ENCODE data around the gene FRMPD1. TPM values are rescaled to one million over a fixed set of nuclear protein-coding genes. Genes with fewer than 3 reads are reported as not detected.

FRMPD1 gene
- total and polyA plus RNA-seq, 5 donors from 2014 or later = not detected

DNA sequence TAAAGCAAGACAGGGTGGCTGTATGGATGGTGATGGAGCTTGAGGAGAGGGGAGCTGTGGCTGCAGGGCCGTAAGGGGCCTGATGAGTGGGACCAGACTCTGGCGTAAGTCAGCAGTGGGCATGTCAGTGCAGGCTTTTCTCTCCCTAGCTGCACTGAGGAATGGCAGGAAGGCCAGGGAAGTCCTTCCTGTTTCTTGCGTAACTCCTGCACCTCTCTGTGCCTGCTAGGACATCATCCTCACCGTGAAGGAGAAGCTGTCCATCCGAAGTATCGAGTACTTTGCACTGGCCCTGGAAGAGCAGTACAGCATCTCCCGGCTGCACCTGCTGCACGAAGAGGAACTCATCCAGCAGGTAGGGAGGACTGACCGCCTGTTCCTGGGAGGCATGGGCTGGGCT lies 78.7 kb downstream of the FRMPD1 start:
- no peaks in the 10 kb centered on the region for H3K4me1 Mint-ChIP-seq
- no peaks in the 10 kb centered on the region for H3K4me1 ChIP-seq (ENCODE audit: control insufficient read depth, insufficient read depth, low read length, poor library complexity, severe bottlenecking)
- peaks cover 0 to 5% (median 0%) of the 10 kb centered on the region in 7 donors for H3K9me3 Mint-ChIP-seq
- H3K27me3 Mint-ChIP-seq = peaks cover 23% of the 10 kb centered on the region
- H3K36me3 ChIP-seq (ENCODE audit: control insufficient read depth, insufficient read depth, low read length) = no peaks in the 10 kb centered on the region
- DNase-seq (no peak), ATAC-seq (ENCODE audit: low read depth in 2 of 2) (no peak)
- no peaks in the 10 kb centered on the region for H3K27me3 ChIP-seq (ENCODE audit: control insufficient read depth, insufficient read depth, low read length)
- no peaks in the 10 kb centered on the region for H3K9me3 ChIP-seq (ENCODE audit: control insufficient read depth in 2 of 2, low read length in 2 of 2)
- H3K4me3 ChIP-seq (ENCODE audit: low read depth, low read length) = no peak overlapping the region
- no peak overlapping the region for H3K27ac Mint-ChIP-seq
- no peak overlapping the region for H3K27ac ChIP-seq (ENCODE audit: insufficient read depth, low read length, poor library complexity, severe bottlenecking)
- H3K4me3 Mint-ChIP-seq = no peak overlapping the region
- H3K36me3 Mint-ChIP-seq = no peaks in the 10 kb centered on the region

GRCh38 chr9:37730256-37730655 lies 79.5 kb downstream of the FRMPD1 start:
- no peak for ATAC-seq (ENCODE audit: low read depth in 2 of 2)

DNA sequence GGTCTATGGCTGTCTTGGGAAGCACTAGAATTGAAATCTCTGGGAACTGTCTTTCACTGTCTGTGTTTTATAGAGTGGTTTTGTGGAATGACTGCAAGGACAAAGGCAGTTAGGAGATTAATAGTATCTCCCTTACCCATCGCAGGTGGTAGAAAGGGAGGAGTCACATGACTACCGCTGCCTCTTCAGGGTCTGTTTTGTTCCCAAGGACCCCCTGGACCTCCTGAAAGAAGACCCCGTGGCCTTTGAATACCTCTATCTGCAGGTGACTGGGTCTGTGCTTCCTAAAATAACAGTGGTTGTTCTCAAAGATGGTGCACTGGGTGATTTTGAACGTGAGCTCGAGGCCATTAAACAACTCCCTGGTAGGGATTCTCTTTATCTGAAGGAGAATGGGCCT lies 80.1 kb downstream of the FRMPD1 start:
- H3K36me3 ChIP-seq (ENCODE audit: control insufficient read depth, insufficient read depth, low read length) = no peaks in the 10 kb centered on the region
- H3K4me1 ChIP-seq (ENCODE audit: control insufficient read depth, insufficient read depth, low read length, poor library complexity, severe bottlenecking) = no peaks in the 10 kb centered on the region
- DNase-seq (no peak), ATAC-seq (ENCODE audit: low read depth in 2 of 2) (no peak)
- Mint-ChIP-seq H3K36me3 (no peaks in the 10 kb centered on the region), H3K9me3 (peaks cover 0 to 3% (median 0%) of the 10 kb centered on the region in 7 donors), H3K27me3 (peaks cover 23% of the 10 kb centered on the region), H3K4me3 (no peak overlapping the region), H3K4me1 (no peaks in the 10 kb centered on the region), H3K27ac (no peak overlapping the region)
- no peak overlapping the region for H3K27ac ChIP-seq (ENCODE audit: insufficient read depth, low read length, poor library complexity, severe bottlenecking)
- H3K4me3 ChIP-seq (ENCODE audit: low read depth, low read length) = no peak overlapping the region
- H3K9me3 ChIP-seq (ENCODE audit: control insufficient read depth in 2 of 2, low read length in 2 of 2) = no peaks in the 10 kb centered on the region
- H3K27me3 ChIP-seq (ENCODE audit: control insufficient read depth, insufficient read depth, low read length) = no peaks in the 10 kb centered on the region

More at GRCh38 chr9:37730256-37730655, 79.5 kb downstream of the FRMPD1 start:
- no peak overlapping the region for H3K27ac ChIP-seq (ENCODE audit: insufficient read depth, low read length, poor library complexity, severe bottlenecking)
- no peak overlapping the region for H3K27ac Mint-ChIP-seq
- no peaks in the 10 kb centered on the region for H3K9me3 ChIP-seq (ENCODE audit: control insufficient read depth in 2 of 2, low read length in 2 of 2)
- no peaks in the 10 kb centered on the region for H3K27me3 ChIP-seq (ENCODE audit: control insufficient read depth, insufficient read depth, low read length)
- no peaks in the 10 kb centered on the region for H3K36me3 ChIP-seq (ENCODE audit: control insufficient read depth, insufficient read depth, low read length)
- H3K9me3 Mint-ChIP-seq = peaks cover 0 to 3% (median 0%) of the 10 kb centered on the region in 7 donors
- H3K4me1 Mint-ChIP-seq = no peaks in the 10 kb centered on the region
- no peak overlapping the region for H3K4me3 Mint-ChIP-seq
- no peaks in the 10 kb centered on the region for H3K36me3 Mint-ChIP-seq
- no peaks in the 10 kb centered on the region for H3K4me1 ChIP-seq (ENCODE audit: control insufficient read depth, insufficient read depth, low read length, poor library complexity, severe bottlenecking)
- no peak overlapping the region for H3K4me3 ChIP-seq (ENCODE audit: low read depth, low read length)
- peaks cover 23% of the 10 kb centered on the region for H3K27me3 Mint-ChIP-seq
- DNase-seq = no peak

DNA sequence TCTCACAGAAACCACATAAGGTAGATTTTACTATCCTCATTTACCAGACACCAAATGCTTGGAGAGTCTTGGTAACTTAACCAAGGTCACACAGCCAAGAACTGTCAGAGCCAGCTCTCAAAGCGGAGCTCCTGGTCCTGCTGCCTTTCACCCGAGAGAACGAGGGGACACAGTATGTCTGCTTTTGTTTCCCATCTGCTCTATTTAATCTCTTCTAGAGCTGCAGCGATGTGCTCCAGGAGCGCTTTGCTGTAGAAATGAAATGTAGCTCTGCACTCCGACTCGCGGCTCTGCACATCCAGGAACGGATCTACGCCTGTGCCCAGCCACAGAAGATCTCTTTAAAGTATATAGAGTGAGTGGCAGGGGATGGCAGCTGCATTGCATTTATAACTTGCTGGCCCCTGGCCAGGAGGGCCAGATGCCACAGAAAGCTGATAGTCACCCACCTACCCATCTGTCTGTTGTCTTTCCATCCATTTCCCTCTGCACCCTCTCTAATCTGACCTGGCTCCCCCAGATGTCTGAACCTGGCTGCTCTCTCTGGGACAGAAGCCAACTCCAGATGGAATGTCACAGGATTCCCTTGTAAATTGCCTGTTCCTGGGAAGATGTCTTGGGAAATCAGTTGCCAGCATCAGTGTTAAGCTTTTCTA lies 81.5 kb downstream of the FRMPD1 start:
- H3K36me3 ChIP-seq (ENCODE audit: control insufficient read depth, insufficient read depth, low read length) = no peaks in the 10 kb centered on the region
- Mint-ChIP-seq H3K36me3 (no peaks in the 10 kb centered on the region), H3K27me3 (peaks cover 23% of the 10 kb centered on the region), H3K27ac (no peak overlapping the region), H3K4me1 (no peaks in the 10 kb centered on the region), H3K4me3 (no peak overlapping the region), H3K9me3 (peaks cover 0 to 3% (median 0%) of the 10 kb centered on the region in 7 donors)
- no peaks in the 10 kb centered on the region for H3K4me1 ChIP-seq (ENCODE audit: control insufficient read depth, insufficient read depth, low read length, poor library complexity, severe bottlenecking)
- H3K27me3 ChIP-seq (ENCODE audit: control insufficient read depth, insufficient read depth, low read length) = no peaks in the 10 kb centered on the region
- no peaks in the 10 kb centered on the region for H3K9me3 ChIP-seq (ENCODE audit: control insufficient read depth in 2 of 2, low read length in 2 of 2)
- ATAC-seq (ENCODE audit: low read depth in 2 of 2) = no peak
- H3K4me3 ChIP-seq (ENCODE audit: low read depth, low read length) = no peak overlapping the region
- DNase-seq = no peak
- no peak overlapping the region for H3K27ac ChIP-seq (ENCODE audit: insufficient read depth, low read length, poor library complexity, severe bottlenecking)

DNA sequence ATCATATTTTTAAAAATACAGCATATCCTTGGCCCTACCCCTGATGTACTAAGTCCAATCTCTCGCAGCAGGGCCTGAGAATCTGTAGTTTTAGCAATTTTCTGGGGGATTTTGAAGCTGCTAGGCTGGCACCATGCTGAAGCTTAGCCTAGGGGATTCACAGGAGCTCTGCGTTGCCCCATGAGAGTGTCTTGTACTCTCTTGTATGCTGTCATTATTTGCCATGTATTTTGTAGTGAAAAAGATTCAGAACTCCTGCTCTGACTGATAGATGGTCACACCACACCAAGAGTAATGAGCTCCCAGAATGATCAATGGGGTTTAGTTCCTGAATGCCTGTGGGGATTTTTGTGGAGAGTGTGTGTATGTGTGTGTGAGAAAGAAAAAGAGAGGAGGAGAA lies 82.2 kb downstream of the FRMPD1 start:
- H3K9me3 ChIP-seq (ENCODE audit: control insufficient read depth in 2 of 2, low read length in 2 of 2) = no peaks in the 10 kb centered on the region
- no peaks in the 10 kb centered on the region for H3K4me1 ChIP-seq (ENCODE audit: control insufficient read depth, insufficient read depth, low read length, poor library complexity, severe bottlenecking)
- ATAC-seq (ENCODE audit: low read depth in 2 of 2) = no peak
- H3K27ac ChIP-seq (ENCODE audit: insufficient read depth, low read length, poor library complexity, severe bottlenecking) = no peak overlapping the region
- Mint-ChIP-seq H3K27me3 (peaks cover 23% of the 10 kb centered on the region), H3K4me1 (no peaks in the 10 kb centered on the region), H3K27ac (no peak overlapping the region), H3K4me3 (no peak overlapping the region), H3K9me3 (no peaks in the 10 kb centered on the region), H3K36me3 (no peaks in the 10 kb centered on the region)
- H3K36me3 ChIP-seq (ENCODE audit: control insufficient read depth, insufficient read depth, low read length) = no peaks in the 10 kb centered on the region
- no peak overlapping the region for H3K4me3 ChIP-seq (ENCODE audit: low read depth, low read length)
- no peak for DNase-seq
- no peaks in the 10 kb centered on the region for H3K27me3 ChIP-seq (ENCODE audit: control insufficient read depth, insufficient read depth, low read length)

DNA sequence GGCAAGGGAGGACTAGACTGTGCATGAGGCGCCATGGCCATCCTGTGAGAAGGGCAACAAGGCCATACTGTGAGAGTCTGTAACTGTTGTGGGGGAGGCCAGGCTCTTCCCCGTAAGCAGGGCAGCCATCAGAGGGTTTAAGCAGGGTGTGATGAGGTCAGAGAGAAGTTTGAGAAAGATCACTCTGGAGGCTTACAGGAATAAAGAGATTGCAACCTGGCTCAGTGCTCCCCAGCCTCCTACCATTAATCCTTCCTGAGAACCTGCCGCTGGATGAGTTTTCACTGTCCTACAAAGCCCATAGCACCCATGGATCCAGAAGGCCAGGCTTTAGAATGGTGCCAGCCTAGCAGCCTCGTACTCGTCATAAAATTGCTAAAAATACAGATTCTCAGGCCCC lies 88.5 kb downstream of the FRMPD1 start:
- ATAC-seq (ENCODE audit: low read depth in 2 of 2) = no peak

DNA sequence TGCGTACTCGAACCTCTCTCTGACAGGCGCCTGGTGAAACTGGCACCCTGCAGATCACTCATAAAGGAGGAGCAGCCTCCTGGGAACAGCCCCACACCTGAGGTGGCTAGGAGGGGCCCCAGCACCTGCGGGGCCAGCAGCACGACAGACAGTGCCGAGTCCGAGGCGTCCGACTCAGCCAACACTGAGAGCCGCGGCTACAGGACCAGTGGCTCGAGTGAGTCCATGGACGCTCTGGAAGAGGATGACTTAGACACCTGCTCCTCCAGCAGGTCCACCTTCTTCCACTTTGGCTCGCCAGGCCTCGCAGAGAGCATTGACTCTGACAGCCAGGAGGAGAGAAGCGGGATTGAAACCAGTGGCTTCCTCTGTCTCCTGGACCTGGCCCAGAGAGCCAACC lies 89.4 kb downstream of the FRMPD1 start:
- Mint-ChIP-seq H3K4me1 (no peaks in the 10 kb centered on the region), H3K27ac (no peak overlapping the region), H3K9me3 (no peaks in the 10 kb centered on the region), H3K27me3 (peaks cover 13% of the 10 kb centered on the region), H3K36me3 (no peaks in the 10 kb centered on the region), H3K4me3 (no peak overlapping the region)
- Histone ChIP-seq H3K36me3 (ENCODE audit: control insufficient read depth, insufficient read depth, low read length) (no peaks in the 10 kb centered on the region), H3K4me1 (ENCODE audit: control insufficient read depth, insufficient read depth, low read length, poor library complexity, severe bottlenecking) (no peaks in the 10 kb centered on the region), H3K27ac (ENCODE audit: insufficient read depth, low read length, poor library complexity, severe bottlenecking) (no peak overlapping the region), H3K9me3 (ENCODE audit: control insufficient read depth in 2 of 2, low read length in 2 of 2) (no peaks in the 10 kb centered on the region), H3K27me3 (ENCODE audit: control insufficient read depth, insufficient read depth, low read length) (no peaks in the 10 kb centered on the region), H3K4me3 (ENCODE audit: low read depth, low read length) (no peak overlapping the region)
- DNase-seq (no peak), ATAC-seq (ENCODE audit: low read depth in 2 of 2) (no peak)

More for the DNA sequence above, 88.5 kb downstream of the FRMPD1 start:
- H3K4me1 ChIP-seq (ENCODE audit: control insufficient read depth, insufficient read depth, low read length, poor library complexity, severe bottlenecking) = no peaks in the 10 kb centered on the region
- no peaks in the 10 kb centered on the region for H3K27me3 ChIP-seq (ENCODE audit: control insufficient read depth, insufficient read depth, low read length)
- Mint-ChIP-seq H3K4me3 (no peak overlapping the region), H3K4me1 (no peaks in the 10 kb centered on the region), H3K36me3 (no peaks in the 10 kb centered on the region), H3K9me3 (no peaks in the 10 kb centered on the region), H3K27me3 (peaks cover 13% of the 10 kb centered on the region), H3K27ac (no peak overlapping the region)
- H3K36me3 ChIP-seq (ENCODE audit: control insufficient read depth, insufficient read depth, low read length) = no peaks in the 10 kb centered on the region
- no peak for DNase-seq
- no peak overlapping the region for H3K27ac ChIP-seq (ENCODE audit: insufficient read depth, low read length, poor library complexity, severe bottlenecking)
- H3K9me3 ChIP-seq (ENCODE audit: control insufficient read depth in 2 of 2, low read length in 2 of 2) = no peaks in the 10 kb centered on the region
- no peak overlapping the region for H3K4me3 ChIP-seq (ENCODE audit: low read depth, low read length)

- no peaks in the 10 kb centered on the region for H3K9me3 Mint-ChIP-seq
- no peaks in the 10 kb centered on the region for H3K4me1 Mint-ChIP-seq
- no peaks in the 10 kb centered on the region for H3K36me3 Mint-ChIP-seq
- no peak overlapping the region for H3K4me3 Mint-ChIP-seq
- Histone ChIP-seq H3K4me1 (ENCODE audit: control insufficient read depth, insufficient read depth, low read length, poor library complexity, severe bottlenecking) (no peaks in the 10 kb centered on the region), H3K9me3 (ENCODE audit: control insufficient read depth in 2 of 2, low read length in 2 of 2) (no peaks in the 10 kb centered on the region), H3K27me3 (ENCODE audit: control insufficient read depth, insufficient read depth, low read length) (no peaks in the 10 kb centered on the region), H3K4me3 (ENCODE audit: low read depth, low read length) (no peak overlapping the region), H3K36me3 (ENCODE audit: control insufficient read depth, insufficient read depth, low read length) (no peaks in the 10 kb centered on the region), H3K27ac (ENCODE audit: insufficient read depth, low read length, poor library complexity, severe bottlenecking) (no peak overlapping the region)
- H3K27ac Mint-ChIP-seq = no peak overlapping the region
- peaks cover 13% of the 10 kb centered on the region for H3K27me3 Mint-ChIP-seq
- no peak for DNase-seq
- ATAC-seq (ENCODE audit: low read depth in 2 of 2) = no peak
These were observed 90.0 kb downstream of the FRMPD1 start for GRCh38 chr9:37740631-37741328.

Measured in CD4-positive, CD25-positive, alpha-beta regulatory T cell (primary cell).